Suprapubic skin (tissue), 4 donors: ENCODE results near the gene SNX24. TPM values are rescaled to one million over a fixed set of nuclear protein-coding genes. Genes with fewer than 3 reads are reported as not detected.

Source experiments
- DNase-seq, 2 donors: peaks; one replicate each; pipeline ENCODE4 v3.0.0-alpha.2; 2019; ENCODE audit warnings: low spot score in 2 of 2
- H3K27ac ChIP-seq: fragments of 200-600 bp; sonication (generic); one replicate; pipeline ENCODE4 v1.5.1; 2019
- H3K27me3 ChIP-seq: fragments of 200-600 bp; sonication (generic); one replicate; pipeline ENCODE4 v1.5.1; 2019
- H3K36me3 ChIP-seq: fragments of 200-600 bp; sonication (generic); one replicate; pipeline ENCODE4 v1.5.1; 2019
- H3K4me1 ChIP-seq: fragments of 200-600 bp; sonication (generic); one replicate; pipeline ENCODE4 v1.5.1; 2019
- H3K4me3 ChIP-seq: fragments of 200-600 bp; sonication (generic); one replicate; pipeline ENCODE4 v1.5.1; 2019; ENCODE audit warnings: mild to moderate bottlenecking
- H3K9me3 ChIP-seq: fragments of 200-600 bp; sonication (generic); one replicate; pipeline ENCODE4 v1.5.1; 2019
- EP300 ChIP-seq: sonication (generic); formaldehyde crosslinking; IDR thresholded peaks from one replicate; pipeline ENCODE4 v1.6.1; 2017; ENCODE audit warnings: antibody characterized with exemption
- POLR2A ChIP-seq, 2 donors: fragments of 450-650 bp; IDR thresholded peaks; one replicate each; pipeline ENCODE4 v1.6.1; 2017; ENCODE audit warnings: antibody characterized with exemption in 2 of 2, mild to moderate bottlenecking in 2 of 2, moderate library complexity in 2 of 2
- POLR2AphosphoS5 ChIP-seq, 3 donors: sonication (generic); formaldehyde crosslinking; IDR thresholded peaks; one replicate each; pipeline ENCODE4 v1.6.1; 2017; ENCODE audit warnings: antibody characterized with exemption in 3 of 3
- WGBS: methylation state at CpG from one replicate; pipeline ENCODE4 v1.1.5; 2018; 5-methylcytosine and 5-hydroxymethylcytosine counted together
- total RNA-seq, 4 donors: library from RNA; depleted of rRNA; stranded (reverse); fragments of >200 nt; gene quantifications; one replicate each; pipeline ENCODE4 v1.1.0, GENCODE V29; 2016
- TF ChIP-seq, protein P1 (sequence below), 2 donors: fragments of 200-600 bp in 1 of 2; fragments of 450-650 bp in 1 of 2; sonication (generic) in 1 of 2; IDR thresholded peaks; one replicate each; pipeline ENCODE4 v1.5.1; 2016 to 2019; ENCODE audit warnings: antibody characterized with exemption in 2 of 2, mild to moderate bottlenecking in 1 of 2, moderate library complexity in 1 of 2

The SNX24 gene
- total RNA-seq, 4 donors from 2014 or later: 15.2 to 43.0 (median 25.3) TPM

DNA sequence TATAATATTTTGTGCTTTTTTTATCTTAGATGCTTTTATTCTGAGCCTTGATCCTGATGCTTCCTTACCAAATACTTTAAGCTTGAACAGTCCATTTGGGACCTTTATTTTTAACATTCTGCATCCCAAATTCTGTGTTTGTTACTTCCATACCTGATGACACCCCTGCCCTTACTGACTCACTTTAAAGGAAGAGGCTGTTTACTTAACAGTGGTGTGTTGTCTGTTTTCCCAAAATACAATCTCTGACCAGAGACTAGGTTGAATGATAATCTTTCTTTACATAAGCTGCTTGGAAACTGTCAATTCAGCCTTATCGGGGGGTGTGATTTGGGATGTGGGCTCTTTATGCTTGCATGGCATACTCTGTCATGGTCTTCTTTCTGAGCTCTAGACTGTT is 71.1 kb downstream of the SNX24 start:
- Histone ChIP-seq H3K27ac (no peak overlapping the region), H3K27me3 (no peaks in the 10 kb centered on the region), H3K36me3 (no peaks in the 10 kb centered on the region), H3K9me3 (no peaks in the 10 kb centered on the region), H3K4me1 (no peaks in the 10 kb centered on the region), H3K4me3 (no peak overlapping the region)
- TF ChIP-seq EP300 (no peak), POLR2AphosphoS5 (IDR thresholded peaks at IDR 0.05) (no peak), POLR2A (IDR thresholded peaks at IDR 0.05) (no peak)
- TF ChIP-seq, protein P1, sequence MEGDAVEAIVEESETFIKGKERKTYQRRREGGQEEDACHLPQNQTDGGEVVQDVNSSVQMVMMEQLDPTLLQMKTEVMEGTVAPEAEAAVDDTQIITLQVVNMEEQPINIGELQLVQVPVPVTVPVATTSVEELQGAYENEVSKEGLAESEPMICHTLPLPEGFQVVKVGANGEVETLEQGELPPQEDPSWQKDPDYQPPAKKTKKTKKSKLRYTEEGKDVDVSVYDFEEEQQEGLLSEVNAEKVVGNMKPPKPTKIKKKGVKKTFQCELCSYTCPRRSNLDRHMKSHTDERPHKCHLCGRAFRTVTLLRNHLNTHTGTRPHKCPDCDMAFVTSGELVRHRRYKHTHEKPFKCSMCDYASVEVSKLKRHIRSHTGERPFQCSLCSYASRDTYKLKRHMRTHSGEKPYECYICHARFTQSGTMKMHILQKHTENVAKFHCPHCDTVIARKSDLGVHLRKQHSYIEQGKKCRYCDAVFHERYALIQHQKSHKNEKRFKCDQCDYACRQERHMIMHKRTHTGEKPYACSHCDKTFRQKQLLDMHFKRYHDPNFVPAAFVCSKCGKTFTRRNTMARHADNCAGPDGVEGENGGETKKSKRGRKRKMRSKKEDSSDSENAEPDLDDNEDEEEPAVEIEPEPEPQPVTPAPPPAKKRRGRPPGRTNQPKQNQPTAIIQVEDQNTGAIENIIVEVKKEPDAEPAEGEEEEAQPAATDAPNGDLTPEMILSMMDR (IDR thresholded peaks at IDR 0.05): no peak
- 90% methylated on average over 1 of the region's 1 CpG for WGBS
- DNase-seq: no peak

DNA sequence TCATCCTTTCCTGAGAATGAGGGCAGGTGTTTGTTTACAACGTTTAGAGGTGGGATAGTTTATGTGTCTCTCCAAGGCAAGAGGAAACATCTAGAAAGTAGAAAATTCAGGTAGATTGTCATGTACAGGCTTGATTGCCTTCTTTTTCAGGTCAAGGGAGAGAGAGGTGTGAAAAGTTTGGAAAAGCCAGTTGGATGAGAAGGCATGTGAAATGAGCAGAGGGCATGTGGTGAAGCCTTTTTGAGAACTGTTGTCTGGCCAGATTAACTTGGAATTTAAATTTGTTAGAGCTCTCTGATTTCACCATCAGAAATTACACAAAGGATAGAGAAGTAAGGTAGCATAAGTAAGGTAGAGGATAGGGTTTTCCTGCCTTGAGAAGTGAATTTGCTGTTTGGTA is 74.6 kb downstream of the SNX24 start:
- no peak overlapping the region for H3K4me3 ChIP-seq
- TF ChIP-seq, protein P1 (IDR thresholded peaks at IDR 0.05): no peak
- TF ChIP-seq EP300: no peak
- no peak for TF ChIP-seq POLR2AphosphoS5 (IDR thresholded peaks at IDR 0.05)
- no peak for TF ChIP-seq POLR2A (IDR thresholded peaks at IDR 0.05)
- 69% methylated on average over 1 of the region's 1 CpG for WGBS
- DNase-seq: no peak
- no peaks in the 10 kb centered on the region for H3K9me3 ChIP-seq
- no peak overlapping the region for H3K27ac ChIP-seq
- no peaks in the 10 kb centered on the region for H3K27me3 ChIP-seq
- H3K4me1 ChIP-seq: no peaks in the 10 kb centered on the region
- H3K36me3 ChIP-seq: no peaks in the 10 kb centered on the region

DNA sequence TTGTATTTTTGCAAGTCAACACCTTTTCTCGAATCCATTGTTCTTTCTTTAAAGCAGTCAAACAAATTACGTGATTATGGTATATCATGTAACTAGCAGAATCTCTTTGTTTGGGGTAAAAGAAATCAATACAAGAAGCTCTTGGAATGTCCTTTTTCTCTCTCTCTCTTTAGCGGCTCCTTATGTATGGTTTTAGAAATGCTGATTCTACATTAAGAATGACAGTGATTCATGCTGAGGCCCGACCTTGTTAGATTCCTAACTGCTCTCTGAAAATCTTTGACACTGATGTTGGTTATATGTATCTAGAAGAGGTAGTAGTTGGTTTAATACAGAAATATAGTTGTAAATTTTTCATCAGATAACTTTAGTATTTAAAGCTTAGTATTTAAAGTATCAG is 76.4 kb downstream of the SNX24 start:
- TF ChIP-seq POLR2A (IDR thresholded peaks at IDR 0.05) (no peak), POLR2AphosphoS5 (IDR thresholded peaks at IDR 0.05) (no peak), EP300 (no peak)
- TF ChIP-seq, protein P1 (IDR thresholded peaks at IDR 0.05): no peak
- Histone ChIP-seq H3K4me1 (no peaks in the 10 kb centered on the region), H3K36me3 (no peaks in the 10 kb centered on the region), H3K9me3 (no peaks in the 10 kb centered on the region), H3K4me3 (no peak overlapping the region), H3K27ac (no peak overlapping the region), H3K27me3 (no peaks in the 10 kb centered on the region)
- DNase-seq: no peak
- WGBS: 80% methylated on average over 4 of the region's 4 CpGs

DNA sequence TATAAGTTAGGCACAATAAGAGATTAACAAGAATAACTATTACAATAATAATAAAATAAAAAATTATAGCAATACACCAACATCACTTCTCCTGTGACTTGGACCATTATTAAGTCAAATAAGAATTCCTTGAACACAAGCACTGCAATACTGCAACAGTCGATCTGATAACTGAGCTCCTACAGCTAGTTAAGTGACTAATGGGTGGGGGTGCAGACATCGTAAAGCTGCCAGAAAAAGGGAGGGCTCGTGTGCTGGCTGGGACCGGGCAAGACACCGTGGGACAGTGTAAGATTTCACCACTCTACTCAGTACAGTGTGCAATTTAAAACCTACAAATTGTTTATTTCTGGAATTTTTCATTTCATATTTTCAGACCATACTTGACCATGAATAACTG is 78.8 kb downstream of the SNX24 start:
- TF ChIP-seq POLR2A (IDR thresholded peaks at IDR 0.05): no peak
- Histone ChIP-seq H3K9me3 (no peaks in the 10 kb centered on the region), H3K36me3 (no peaks in the 10 kb centered on the region), H3K27me3 (no peaks in the 10 kb centered on the region), H3K4me3 (no peak overlapping the region), H3K27ac (no peak overlapping the region), H3K4me1 (no peaks in the 10 kb centered on the region)
- WGBS: 65% methylated on average over 5 of the region's 5 CpGs
- no peak for DNase-seq

DNA sequence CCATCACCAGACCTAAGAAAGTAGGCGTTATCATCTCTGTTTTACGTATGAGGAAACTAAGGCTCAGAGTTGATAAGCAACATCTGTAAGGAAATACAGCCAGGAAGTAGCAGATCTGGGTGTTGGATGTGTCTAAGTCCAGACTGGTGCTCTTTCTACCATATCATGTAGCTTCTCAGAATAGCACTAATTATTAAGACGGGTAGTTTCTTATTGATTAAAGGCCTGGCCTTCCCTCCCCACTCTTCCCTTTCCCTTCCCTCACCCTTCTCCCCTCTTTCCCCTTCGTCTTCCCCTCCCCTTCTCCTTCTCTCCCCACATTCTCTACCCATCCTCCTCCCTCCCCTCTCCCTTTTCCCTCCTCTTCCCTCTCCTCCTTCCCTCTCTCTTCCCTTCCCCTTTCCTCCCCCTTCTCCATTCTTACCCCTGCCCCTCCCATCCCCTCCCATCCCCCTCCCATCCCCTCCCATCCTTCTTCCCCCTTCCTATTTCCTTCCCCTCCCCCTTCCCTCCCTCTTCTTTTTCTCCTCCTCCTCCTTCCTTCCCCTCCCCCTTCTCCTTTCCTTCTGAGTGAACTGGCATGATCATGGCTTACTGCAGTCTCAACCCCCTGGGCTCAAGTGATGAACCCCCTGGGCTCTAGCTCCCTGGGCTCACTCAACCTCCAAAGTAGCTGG is 79.4 kb downstream of the SNX24 start:
- Histone ChIP-seq H3K4me3 (no peak overlapping the region), H3K4me1 (no peaks in the 10 kb centered on the region), H3K9me3 (no peaks in the 10 kb centered on the region), H3K36me3 (no peaks in the 10 kb centered on the region), H3K27me3 (no peaks in the 10 kb centered on the region), H3K27ac (no peak overlapping the region)
- DNase-seq: no peak
- TF ChIP-seq POLR2A (IDR thresholded peaks at IDR 0.05): no peak
- no peak for TF ChIP-seq POLR2AphosphoS5 (IDR thresholded peaks at IDR 0.05)
- TF ChIP-seq, protein P1 (IDR thresholded peaks at IDR 0.05): no peak
- no peak for TF ChIP-seq EP300
- WGBS: 96% methylated on average over 4 of the region's 4 CpGs

DNA sequence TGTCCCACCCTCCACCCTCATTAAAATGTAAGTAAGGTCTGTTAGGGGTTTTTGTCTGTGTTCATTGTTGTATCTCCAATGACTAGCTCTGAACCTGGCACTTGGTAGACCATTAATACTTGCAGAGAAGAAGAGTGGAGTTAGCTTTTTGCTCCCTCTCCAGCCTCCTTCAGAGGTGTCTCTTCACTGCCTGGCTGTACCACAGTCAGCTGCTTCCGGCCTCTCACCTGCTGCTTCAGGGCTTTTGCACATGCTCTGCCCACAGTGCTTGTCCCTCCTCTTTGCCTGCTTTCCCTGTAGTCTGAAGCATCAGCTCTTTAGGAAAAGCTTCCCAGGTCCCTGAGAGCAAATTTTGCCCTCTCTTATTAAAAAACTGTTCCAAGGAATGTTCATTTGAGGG is 83.6 kb downstream of the SNX24 start:
- Histone ChIP-seq H3K9me3 (no peaks in the 10 kb centered on the region), H3K4me3 (no peak overlapping the region), H3K27ac (no peak overlapping the region), H3K4me1 (no peaks in the 10 kb centered on the region), H3K36me3 (no peaks in the 10 kb centered on the region), H3K27me3 (no peaks in the 10 kb centered on the region)
- no peak for DNase-seq
- TF ChIP-seq EP300 (no peak), POLR2AphosphoS5 (IDR thresholded peaks at IDR 0.05) (no peak), POLR2A (IDR thresholded peaks at IDR 0.05) (no peak)
- TF ChIP-seq, protein P1 (IDR thresholded peaks at IDR 0.05): no peak
- WGBS: 89% methylated on average over 1 of the region's 1 CpG
